ENCODE measurements around the gene CSNK1E.
A peak's percentile ranks its signal among the peaks of the same experiment; 100 is the strongest.

The CSNK1E gene

GRCh38 chr22:38273135-38273826 is 44.0 kb downstream of the CSNK1E start:
- TF ChIP-seq, protein P1, sequence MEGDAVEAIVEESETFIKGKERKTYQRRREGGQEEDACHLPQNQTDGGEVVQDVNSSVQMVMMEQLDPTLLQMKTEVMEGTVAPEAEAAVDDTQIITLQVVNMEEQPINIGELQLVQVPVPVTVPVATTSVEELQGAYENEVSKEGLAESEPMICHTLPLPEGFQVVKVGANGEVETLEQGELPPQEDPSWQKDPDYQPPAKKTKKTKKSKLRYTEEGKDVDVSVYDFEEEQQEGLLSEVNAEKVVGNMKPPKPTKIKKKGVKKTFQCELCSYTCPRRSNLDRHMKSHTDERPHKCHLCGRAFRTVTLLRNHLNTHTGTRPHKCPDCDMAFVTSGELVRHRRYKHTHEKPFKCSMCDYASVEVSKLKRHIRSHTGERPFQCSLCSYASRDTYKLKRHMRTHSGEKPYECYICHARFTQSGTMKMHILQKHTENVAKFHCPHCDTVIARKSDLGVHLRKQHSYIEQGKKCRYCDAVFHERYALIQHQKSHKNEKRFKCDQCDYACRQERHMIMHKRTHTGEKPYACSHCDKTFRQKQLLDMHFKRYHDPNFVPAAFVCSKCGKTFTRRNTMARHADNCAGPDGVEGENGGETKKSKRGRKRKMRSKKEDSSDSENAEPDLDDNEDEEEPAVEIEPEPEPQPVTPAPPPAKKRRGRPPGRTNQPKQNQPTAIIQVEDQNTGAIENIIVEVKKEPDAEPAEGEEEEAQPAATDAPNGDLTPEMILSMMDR (IDR thresholded peaks at IDR 0.05) = no peak
- Histone ChIP-seq H3K27me3 (no peaks in the 10 kb centered on the region), H3K4me3 (ENCODE audit: low read depth in 1 of 2, low read length in 1 of 2) (peak overlapping the region; percentile 91 to 92), H3K27ac (peak overlapping the region; percentile 86), H3K4me1 (ENCODE audit: control insufficient read depth in 1 of 2, insufficient read depth in 1 of 2, low read depth in 1 of 2, low read length in 1 of 2) (peaks cover 21 to 27% of the 10 kb centered on the region in 2 experiments), H3K9me3 (no peaks in the 10 kb centered on the region), H3K36me3 (no peaks in the 10 kb centered on the region)

DNA sequence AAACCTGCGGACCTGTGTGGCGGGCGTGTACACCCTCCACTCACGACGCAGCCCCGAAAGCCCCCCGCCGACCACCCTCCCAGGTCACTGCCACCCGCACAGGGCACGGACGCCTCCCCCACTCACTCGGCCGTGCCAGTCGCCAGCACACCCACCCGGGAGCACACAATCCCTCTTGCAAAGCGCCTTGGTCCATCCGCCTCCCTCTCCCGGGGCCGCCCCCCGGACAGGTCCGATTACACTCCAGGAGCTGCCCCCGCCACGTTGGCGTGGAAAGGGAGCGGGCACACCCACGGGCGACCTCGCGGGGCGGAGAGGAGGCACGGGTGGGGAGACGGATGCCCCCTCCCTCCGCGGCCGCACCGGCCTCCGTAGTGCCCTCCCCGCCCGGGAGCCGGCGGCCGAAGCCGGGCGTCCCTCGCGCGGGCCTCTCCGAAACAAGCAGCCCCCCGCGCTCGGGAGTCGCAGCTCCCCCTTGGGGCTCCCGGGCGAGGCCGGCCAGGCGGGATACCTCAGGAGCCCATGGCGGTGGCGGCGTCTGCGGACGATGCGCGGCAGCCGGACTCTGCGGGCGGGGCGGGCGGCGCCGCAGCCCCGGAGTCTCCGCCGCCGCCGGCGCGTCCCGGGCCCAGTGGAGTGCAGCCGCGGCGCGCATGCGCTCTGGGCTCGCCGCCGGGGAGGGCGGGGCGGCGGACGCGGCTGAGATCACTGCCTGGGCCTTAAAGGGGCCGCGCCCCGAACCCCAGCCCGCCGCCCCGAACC is 44.7 kb downstream of the CSNK1E start, which contains the start of gene TMEM184B:
TMEM184B (minus strand) TSS at position 638 of the 762 bp plus-strand sequence. CDS start 25,049 bp downstream, outside the sequence.
- Histone ChIP-seq H3K36me3 (no peaks in the 10 kb centered on the region), H3K27me3 (no peaks in the 10 kb centered on the region), H3K4me3 (ENCODE audit: low read depth in 1 of 2, low read length in 1 of 2) (peak within 1 kb of the TSS; percentile 91 to 92), H3K27ac (peak within 1 kb of the TSS; percentile 86), H3K9me3 (no peaks in the 10 kb centered on the region), H3K4me1 (ENCODE audit: control insufficient read depth in 1 of 2, insufficient read depth in 1 of 2, low read depth in 1 of 2, low read length in 1 of 2) (peaks cover 23 to 31% of the 10 kb centered on the region in 2 experiments)
- TF ChIP-seq, protein P1 (IDR thresholded peaks at IDR 0.05) = no peak

DNA sequence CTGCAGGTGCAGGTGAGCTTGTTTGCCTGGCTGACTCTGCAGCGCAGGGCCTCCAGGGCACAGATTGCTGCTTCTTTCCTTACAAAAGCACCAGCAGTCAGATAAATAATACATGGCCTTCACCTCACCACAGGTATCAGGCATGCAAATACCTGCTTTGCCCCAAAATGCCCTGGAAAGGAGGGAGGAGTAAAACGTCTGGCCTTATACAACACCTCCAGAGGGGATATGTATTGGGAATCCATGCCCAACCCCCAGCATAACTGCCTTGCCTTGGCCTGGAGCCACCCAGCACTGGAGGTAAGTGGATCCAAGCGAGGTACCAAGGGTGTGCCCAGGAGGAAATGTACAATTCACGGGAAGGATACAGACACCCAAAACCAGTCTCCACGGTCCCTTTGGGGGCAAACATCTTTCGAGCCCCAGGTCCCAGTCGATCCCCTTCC is 45.3 kb downstream of the CSNK1E start:
- TF ChIP-seq, protein P1 (IDR thresholded peaks at IDR 0.05) = no peak
- Histone ChIP-seq H3K4me1 (ENCODE audit: control insufficient read depth in 1 of 2, insufficient read depth in 1 of 2, low read depth in 1 of 2, low read length in 1 of 2) (peaks cover 28 to 37% of the 10 kb centered on the region in 2 experiments), H3K27ac (peak overlapping the region; percentile 86), H3K9me3 (no peaks in the 10 kb centered on the region), H3K36me3 (no peaks in the 10 kb centered on the region), H3K27me3 (no peaks in the 10 kb centered on the region), H3K4me3 (ENCODE audit: low read depth in 1 of 2, low read length in 1 of 2) (peak overlapping the region; percentile 91 to 92)

DNA sequence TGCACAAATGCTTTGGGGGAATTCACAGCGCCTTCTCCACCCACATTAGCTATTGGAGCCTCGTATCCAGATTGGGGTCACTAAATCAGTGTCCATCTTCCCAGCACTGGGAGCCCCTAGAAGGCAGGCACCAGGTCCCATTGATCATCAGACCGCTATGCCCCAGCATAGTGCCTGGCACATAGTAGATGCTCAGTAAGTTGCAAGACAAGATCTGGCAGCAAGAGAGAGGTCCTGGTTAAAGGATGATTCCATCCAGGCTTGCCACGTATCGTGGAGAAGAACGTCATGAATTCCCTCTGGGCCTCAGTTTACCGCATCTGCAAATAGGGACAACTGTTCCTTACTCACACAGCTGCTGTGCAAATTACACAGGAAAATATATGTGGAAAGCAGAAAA is 46.1 kb downstream of the CSNK1E start:
- no peaks in the 10 kb centered on the region for H3K9me3 ChIP-seq
- H3K27ac ChIP-seq = no peak overlapping the region
- peak overlapping the region in 1 of 2 experiments; percentile 91 for H3K4me3 ChIP-seq (ENCODE audit: low read depth in 1 of 2, low read length in 1 of 2)
- no peaks in the 10 kb centered on the region for H3K27me3 ChIP-seq
- peaks cover 37 to 45% of the 10 kb centered on the region in 2 experiments for H3K4me1 ChIP-seq (ENCODE audit: control insufficient read depth in 1 of 2, insufficient read depth in 1 of 2, low read depth in 1 of 2, low read length in 1 of 2)
- no peaks in the 10 kb centered on the region for H3K36me3 ChIP-seq
- TF ChIP-seq, protein P1 (IDR thresholded peaks at IDR 0.05) = no peak

- peak overlapping the region; percentile 7 for H3K27ac ChIP-seq
- no peak overlapping the region for H3K4me3 ChIP-seq (ENCODE audit: low read depth in 1 of 2, low read length in 1 of 2)
- H3K4me1 ChIP-seq (ENCODE audit: control insufficient read depth in 1 of 2, insufficient read depth in 1 of 2, low read depth in 1 of 2, low read length in 1 of 2) = peaks cover 41 to 49% of the 10 kb centered on the region in 2 experiments
- no peaks in the 10 kb centered on the region for H3K36me3 ChIP-seq
- no peaks in the 10 kb centered on the region for H3K9me3 ChIP-seq
- TF ChIP-seq, protein P1 (IDR thresholded peaks at IDR 0.05) = no peak
- no peaks in the 10 kb centered on the region for H3K27me3 ChIP-seq
Observed at GRCh38 chr22:38270091-38270992, 46.9 kb downstream of the CSNK1E start.

Data from neutrophil (primary cell).